CD4-positive, alpha-beta T cell treated with Interleukin-6 at 100 ng/mL for 8 hours (primary cell): ENCODE measurements around the gene TRIM54.
A peak's percentile ranks its signal among the peaks of the same experiment; 100 is the strongest.

Experiments used
- DNase-seq: peaks from one replicate; pipeline ENCODE4 v3.0.0-alpha.2; 2020; ENCODE audit warnings: mixed read lengths, low spot score

TRIM54 gene

DNA sequence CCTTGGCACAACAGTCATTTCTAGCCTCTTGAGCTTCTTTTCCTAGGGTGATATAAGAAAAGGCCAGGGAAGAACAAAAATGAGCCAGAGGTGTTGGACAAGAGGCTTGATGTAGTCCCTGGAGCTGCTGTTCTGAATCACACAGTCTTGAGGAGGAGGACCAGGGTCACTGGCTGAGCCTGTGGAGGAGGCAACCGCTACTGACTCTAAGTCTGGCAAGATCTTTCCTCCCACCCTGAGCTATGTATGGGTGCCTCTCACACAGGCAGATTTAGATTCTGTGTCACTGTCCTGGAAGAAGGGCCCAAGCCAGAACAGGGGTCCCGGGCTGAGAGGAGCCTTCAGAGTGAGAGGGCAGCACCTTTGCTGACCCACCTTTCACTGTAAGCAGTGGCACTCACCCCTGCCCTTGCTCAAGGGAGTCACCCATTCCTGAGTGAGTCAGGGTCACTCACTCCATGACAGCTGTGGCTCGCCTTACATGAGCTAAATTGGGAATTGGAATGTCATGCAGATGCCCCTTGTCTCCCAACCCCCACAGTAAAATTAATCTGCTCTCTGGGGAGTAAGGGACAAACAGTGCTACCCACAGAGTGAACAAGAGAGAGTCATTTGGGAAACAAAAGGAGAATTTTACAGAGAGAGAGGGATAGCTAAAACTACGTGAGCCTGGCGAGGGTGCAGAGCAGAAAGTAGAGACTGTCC lies at the start of gene TRIM54:
TSS of gene TRIM54 (plus strand) at position 575 of the 705 bp plus-strand sequence. CDS start 303 bp downstream, outside the sequence.
- DNase-seq = no peak

- no peak for DNase-seq
Measured at GRCh38 chr2:27233341-27233740, 48.9 kb upstream of the TRIM54 start.

DNA sequence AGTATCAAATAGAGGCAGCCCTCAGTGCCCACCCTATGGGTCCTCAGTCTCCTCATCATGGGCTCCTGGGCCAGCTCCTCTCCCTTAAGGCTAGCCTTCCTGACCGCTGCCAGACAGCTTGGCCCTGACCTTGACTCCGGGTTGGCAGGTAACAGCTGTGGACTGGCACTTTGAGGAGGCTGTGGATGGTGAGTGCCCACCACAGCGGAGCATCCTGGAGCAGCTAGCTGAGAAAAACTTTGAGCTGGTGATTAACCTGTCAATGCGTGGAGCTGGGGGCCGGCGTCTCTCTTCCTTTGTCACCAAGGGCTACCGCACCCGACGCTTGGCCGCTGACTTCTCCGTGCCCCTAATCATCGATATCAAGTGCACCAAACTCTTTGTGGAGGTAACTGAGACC lies 46.1 kb upstream of the TRIM54 start:
- no peak for DNase-seq

- no peak for DNase-seq
Measured at GRCh38 chr2:27236626-27237025, 45.6 kb upstream of the TRIM54 start.

GRCh38 chr2:27237341-27237945 lies 44.8 kb upstream of the TRIM54 start:
- DNase-seq = no peak

DNA sequence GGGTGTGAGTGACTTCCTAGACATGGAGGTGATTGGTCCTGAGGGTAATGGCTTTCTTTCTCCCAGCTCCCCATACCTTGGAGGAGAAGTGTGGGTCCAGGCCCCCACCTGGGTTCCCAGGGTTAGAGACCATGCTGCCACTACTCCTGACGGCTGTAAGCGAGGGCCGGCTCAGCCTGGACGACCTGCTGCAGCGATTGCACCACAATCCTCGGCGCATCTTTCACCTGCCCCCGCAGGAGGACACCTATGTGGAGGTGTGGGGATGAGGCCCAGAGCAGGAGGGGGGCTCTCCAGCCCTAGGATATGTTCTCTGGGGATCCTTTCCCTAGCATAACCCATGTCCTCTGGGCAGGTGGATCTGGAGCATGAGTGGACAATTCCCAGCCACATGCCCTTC lies 43.3 kb upstream of the TRIM54 start:
- no peak for DNase-seq

DNA sequence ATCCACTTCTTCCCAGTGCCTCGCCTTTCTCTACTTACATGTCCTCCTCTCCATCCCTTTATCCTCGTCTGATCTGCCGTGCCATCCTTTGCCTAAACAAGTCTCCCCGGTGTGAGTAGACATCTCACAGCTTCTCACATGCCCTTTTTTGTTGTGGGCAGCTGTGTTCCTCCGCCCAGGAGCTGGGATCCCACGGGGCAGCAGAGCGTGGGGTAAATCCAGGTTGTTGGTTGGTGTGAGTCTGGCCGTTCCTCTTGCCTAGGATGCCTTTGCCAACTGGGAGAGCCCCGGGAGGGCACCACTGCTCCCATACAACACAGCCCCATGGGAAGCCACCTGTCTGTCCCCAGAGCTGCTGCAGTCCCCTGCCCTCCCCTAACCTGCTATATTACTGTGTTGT lies 41.8 kb upstream of the TRIM54 start:
- no peak for DNase-seq

DNA sequence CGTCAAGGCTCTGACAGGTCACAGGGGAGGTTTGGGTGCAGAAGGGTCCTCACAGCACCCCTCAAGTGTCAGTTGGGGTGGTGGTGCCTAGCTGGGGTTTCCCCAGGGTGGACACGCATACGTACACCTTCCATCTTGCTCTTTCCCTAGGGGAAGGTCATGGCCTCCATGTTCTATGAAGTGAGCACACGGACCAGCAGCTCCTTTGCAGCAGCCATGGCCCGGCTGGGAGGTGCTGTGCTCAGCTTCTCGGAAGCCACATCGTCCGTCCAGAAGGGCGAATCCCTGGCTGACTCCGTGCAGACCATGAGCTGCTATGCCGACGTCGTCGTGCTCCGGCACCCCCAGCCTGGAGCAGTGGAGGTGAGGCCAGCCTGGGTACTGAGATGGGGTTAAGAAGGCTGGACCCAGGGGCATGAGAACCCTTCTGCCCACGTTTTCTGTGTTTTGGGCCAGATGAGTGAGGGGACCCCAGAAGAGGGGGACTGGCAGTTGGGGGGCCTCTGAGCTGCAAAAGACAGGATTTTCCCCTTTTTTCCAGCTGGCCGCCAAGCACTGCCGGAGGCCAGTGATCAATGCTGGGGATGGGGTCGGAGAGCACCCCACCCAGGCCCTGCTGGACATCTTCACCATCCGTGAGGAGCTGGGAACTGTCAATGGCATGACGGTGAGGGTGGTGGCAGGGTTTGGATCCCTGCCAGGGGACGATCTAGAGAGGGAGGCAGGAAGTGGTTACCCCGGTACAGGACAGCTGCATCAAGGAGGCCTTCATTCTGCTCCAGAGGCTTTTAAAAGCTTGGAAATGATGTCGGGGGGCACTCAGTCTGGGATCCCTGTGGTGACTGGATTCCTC lies 40.2 kb upstream of the TRIM54 start:
- DNase-seq = no peak

DNA sequence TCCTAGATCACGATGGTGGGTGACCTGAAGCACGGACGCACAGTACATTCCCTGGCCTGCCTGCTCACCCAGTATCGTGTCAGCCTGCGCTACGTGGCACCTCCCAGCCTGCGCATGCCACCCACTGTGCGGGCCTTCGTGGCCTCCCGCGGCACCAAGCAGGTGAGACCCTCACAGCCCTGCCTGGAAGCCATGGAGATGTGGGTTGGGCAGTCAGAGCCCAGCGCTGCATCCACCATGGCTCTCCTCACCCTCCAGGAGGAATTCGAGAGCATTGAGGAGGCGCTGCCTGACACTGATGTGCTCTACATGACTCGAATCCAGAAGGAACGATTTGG lies 39.6 kb upstream of the TRIM54 start:
- no peak for DNase-seq

DNA sequence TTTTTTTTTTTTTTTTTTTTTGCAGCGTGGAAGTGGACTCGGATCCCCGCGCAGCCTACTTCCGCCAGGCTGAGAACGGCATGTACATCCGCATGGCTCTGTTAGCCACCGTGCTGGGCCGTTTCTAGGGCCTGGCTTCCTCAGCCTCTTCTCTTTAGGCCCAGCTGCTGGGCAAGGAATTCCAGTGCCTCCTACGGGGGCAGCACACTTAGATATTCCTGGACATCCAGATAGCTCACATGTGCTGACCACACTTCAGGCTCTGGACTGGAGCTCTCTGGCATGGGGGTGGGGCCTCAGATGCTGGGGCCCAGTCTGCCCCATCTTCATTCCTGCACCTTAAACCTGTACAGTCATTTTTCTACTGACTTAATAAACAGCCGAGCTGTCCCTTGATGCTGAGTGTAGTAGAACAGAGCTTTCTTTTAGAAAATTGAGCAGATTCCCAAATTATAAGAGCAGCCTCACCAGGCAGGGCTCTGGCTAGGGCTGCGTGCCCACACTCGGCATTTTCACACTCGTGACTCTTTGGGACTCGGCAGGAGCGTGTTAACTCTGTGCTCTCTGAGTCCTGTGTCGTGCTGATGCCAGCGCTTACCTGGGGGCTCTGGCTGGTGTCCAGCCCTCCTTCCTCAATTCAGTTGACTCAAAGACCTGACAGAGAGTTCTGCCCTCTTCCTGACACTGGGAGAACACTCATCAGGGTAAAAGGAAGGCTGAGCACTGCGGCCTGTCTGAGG lies 38.7 kb upstream of the TRIM54 start:
- DNase-seq = no peak

DNA sequence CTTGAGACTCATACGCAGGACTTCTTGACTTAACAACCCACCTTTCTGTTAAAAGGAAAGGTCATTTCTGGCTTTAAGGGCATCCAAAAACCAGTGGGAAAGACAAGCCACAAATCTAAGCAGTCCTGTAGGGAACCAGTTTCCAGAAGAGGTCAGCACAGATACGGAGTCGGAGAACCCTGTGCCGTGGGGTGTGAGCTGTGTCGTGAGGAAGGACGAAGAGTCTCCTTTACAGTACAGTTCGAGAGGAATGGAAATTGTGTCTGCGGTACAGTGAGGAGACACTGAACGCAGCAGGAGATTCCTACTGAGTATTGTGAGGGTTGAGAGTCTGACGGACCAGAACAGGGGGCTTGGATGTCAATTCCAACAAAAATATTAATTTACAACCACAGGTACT lies 37.1 kb upstream of the TRIM54 start:
- DNase-seq = no peak

DNA sequence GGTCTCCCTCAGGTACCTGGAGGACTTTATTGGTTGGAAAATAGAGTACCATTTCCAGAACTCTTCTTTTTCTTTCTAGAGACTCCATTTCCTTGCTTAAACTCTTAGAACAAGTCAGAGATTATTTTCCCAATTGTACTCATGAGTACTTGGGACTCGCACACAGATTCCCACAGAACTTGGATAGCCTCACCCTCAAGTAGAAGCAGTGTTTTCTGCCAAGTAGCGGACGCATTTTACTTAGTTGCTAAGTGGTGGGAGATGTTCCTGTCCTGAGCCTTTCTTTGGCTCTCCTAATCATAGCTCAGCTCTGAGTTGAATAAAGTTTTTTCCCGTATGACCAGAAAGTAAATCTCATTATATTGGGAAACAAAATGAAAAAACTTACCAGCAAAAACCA lies 36.6 kb upstream of the TRIM54 start:
- DNase-seq = no peak

- no peak for DNase-seq
Measured at GRCh38 chr2:27247893-27248292, 34.3 kb upstream of the TRIM54 start.

GRCh38 chr2:27249159-27249890 lies 32.9 kb upstream of the TRIM54 start:
- DNase-seq = no peak

DNA sequence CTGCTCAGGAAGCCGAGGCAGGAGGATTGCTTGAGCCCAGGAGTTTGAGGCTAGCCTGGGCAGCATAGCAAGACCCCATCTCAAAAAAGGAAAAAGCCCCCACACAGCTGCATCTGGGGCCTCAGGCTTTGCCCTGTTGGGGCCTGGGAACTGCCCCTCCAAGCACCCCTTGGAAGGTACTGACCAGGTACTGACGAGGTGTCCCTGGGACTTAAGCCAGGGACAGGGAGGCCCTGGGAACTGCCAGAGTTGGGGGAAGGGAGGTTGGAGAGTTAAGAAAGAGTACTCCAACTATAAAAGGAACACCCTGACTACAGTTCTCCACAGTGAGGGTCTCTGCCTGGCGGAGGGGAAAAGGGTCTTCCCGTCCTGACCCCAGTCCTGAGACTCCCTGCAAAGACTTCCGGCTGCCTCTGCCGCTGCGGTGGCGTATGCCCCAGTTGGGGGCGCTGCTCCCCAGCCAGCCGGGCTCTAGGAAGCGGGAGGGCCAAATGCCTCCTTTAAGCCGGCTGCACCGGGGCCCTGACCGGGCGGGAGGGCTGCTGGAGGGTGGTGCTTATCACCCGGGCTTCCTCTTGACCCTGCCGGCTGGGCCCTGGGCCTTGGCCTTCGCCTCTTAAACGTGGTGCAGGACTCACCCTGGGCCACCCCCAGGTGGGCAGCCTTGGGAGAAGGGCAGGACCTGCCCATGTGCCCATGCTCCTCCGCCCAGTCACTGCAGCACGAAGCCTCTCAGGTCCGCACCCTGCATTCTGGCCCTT lies 32.2 kb upstream of the TRIM54 start:
- peak; percentile 36 for DNase-seq

DNA sequence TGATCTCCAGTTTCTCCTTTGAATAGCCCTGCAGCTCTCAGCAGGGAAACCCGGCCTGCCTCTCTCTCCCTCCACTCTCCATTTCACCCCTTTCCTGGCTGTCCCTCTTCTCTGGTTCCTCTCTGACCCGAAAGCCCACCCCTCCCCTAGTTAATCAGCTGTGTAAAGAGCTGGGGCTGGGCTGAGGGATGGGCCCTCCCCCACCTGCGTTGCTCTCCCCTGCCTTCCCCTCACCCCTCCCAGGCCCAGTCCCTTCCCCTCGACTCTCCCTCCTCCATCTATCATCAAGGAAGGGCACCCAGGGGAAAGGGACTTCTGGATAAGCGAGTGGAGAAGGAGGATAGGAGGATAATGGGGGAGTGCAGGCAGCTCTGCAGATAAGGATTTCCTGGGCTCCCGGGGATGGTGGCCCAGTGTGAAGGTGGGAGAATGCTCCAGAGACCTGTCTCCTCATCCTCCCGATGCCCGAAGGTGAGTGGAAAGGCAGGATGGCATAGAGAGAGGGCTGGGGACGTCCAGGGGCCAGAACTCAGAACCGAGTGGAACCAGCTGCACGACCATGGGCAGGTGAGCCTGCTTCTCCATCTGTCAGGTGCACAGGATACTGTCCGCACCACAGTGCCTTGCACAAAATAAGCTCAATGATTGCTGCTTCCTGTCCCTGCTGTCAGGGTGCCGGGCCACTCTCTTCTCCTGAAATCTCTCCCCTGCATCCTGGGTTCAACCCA lies 31.4 kb upstream of the TRIM54 start:
- DNase-seq = no peak

GRCh38 chr2:27251766-27252165 lies 30.5 kb upstream of the TRIM54 start:
- DNase-seq = no peak

DNA sequence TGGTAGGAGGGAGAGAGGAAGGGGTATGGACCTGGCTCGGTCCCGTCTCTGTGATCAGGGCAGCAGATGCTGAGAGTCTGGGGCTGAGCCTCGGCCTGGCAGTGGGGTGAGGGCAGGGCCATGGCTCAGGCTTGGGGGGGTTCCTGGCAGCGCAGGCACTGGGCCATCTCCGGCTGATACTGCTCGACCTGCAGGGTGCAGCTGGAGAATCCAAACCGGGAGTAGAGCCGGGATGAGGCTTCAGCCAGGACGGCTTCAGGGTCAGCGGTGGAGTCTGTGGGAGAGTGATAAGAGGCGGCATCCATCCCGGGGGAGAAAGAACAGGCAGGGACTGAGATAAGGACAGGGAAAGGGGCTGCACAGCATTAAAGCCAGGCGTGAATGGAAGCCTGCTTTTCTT lies 27.0 kb upstream of the TRIM54 start:
- DNase-seq = no peak

GRCh38 chr2:27255660-27256059 lies 26.6 kb upstream of the TRIM54 start:
- no peak for DNase-seq

- DNase-seq = no peak
Measured at GRCh38 chr2:27256855-27257454, 25.3 kb upstream of the TRIM54 start.
